Neural cell (in vitro differentiated cells): Measurements from ENCODE around the gene DAZ4. TPM values are rescaled to one million over a fixed set of nuclear protein-coding genes. Genes with fewer than 3 reads are reported as not detected.
"Not testable (repeated sequence)": the region's sequence is repeated elsewhere in the genome, so short reads cannot be mapped to it uniquely, and the experiment has no call there.

Experiments used
- H2AFZ ChIP-seq: fragments of 200-600, 300-800 bp; sonication (generic), shearing (Covaris generic); 2 replicates; pipeline ENCODE4 v1.6.0; 2014; ENCODE audit warnings: low read depth, mild to moderate bottlenecking, antibody characterized with exemption, low read length, moderate library complexity
- H3F3A ChIP-seq: fragments of 200-600 bp; shearing (Covaris generic); 2 replicates; pipeline ENCODE4 v1.6.1; 2016; ENCODE audit warnings: mild to moderate bottlenecking, moderate library complexity, mixed read lengths, antibody characterized with exemption, low read length; ENCODE audit not compliant: insufficient read depth, poor library complexity, severe bottlenecking
- H3K27ac ChIP-seq: fragments of 200-600, 300-800 bp; sonication (generic), shearing (Covaris generic); 2 replicates; pipeline ENCODE4 v1.5.1; 2014; ENCODE audit warnings: mild to moderate bottlenecking, low read length, moderate library complexity
- H3K27me3 ChIP-seq: fragments of 300-800, 200-600 bp; sonication (generic), shearing (Covaris generic); 2 replicates; pipeline ENCODE4 v1.6.0; 2014; ENCODE audit warnings: mild to moderate bottlenecking, low read depth, low read length, moderate library complexity; ENCODE audit not compliant: insufficient read depth
- H3K36me3 ChIP-seq: fragments of 300-800, 200-600 bp; sonication (generic), shearing (Covaris generic); 2 replicates; pipeline ENCODE4 v1.5.1; 2014; ENCODE audit warnings: mild to moderate bottlenecking, antibody characterized with exemption, low read length, moderate library complexity; ENCODE audit not compliant: insufficient read depth
- H3K4me2 ChIP-seq: fragments of 300-800, 200-600 bp; sonication (generic), shearing (Covaris generic); 2 replicates; pipeline ENCODE4 v1.6.0; 2014; ENCODE audit warnings: mild to moderate bottlenecking, low read length
- H3K4me3 ChIP-seq: fragments of 300-800, 200-600 bp; sonication (generic), shearing (Covaris generic); 2 replicates; pipeline ENCODE4 v1.5.1; 2014; ENCODE audit warnings: mild to moderate bottlenecking, low read length, moderate library complexity
- H3K79me2 ChIP-seq: fragments of 200-600 bp; shearing (Covaris generic); replicated peaks from 2 replicates; pipeline ENCODE4 v1.6.0; 2014; ENCODE audit warnings: mild to moderate bottlenecking, low read length, moderate library complexity; ENCODE audit not compliant: insufficient read depth
- H3K9ac ChIP-seq: fragments of 300-800, 200-600 bp; sonication (generic), shearing (Covaris generic); 2 replicates; pipeline ENCODE4 v1.6.1; 2016; ENCODE audit warnings: mild to moderate bottlenecking, low read length, mixed read lengths
- H3K9me2 ChIP-seq: fragments of 200-600 bp; shearing (Covaris generic); 2 replicates; pipeline ENCODE4 v1.6.1; 2016; ENCODE audit warnings: mild to moderate bottlenecking, low read length, mixed read lengths; ENCODE audit not compliant: insufficient read depth
- H3K9me3 ChIP-seq: fragments of 200-600, 300-800 bp; sonication (generic), shearing (Covaris generic); 2 replicates; pipeline ENCODE4 v1.6.1; 2016; ENCODE audit warnings: mild to moderate bottlenecking, mixed run types, low read length, moderate library complexity, mixed read lengths
- H4K20me1 ChIP-seq: fragments of 200-600 bp; shearing (Covaris generic); 2 replicates; pipeline ENCODE4 v1.6.1; 2016; ENCODE audit warnings: mild to moderate bottlenecking, mixed run types; ENCODE audit not compliant: insufficient read depth
- polyA minus RNA-seq: library from RNA; depleted of rRNA, polyadenylated mRNA; stranded (reverse); fragments of >200 nt; gene quantifications from 2 replicates; pipeline ENCODE4 v1.2.3, GENCODE V29; 2014
- polyA plus RNA-seq: library from polyadenylated mRNA; depleted of rRNA; stranded (reverse); fragments of >200 nt; gene quantifications from 2 replicates; pipeline ENCODE4 v1.2.3, GENCODE V29; 2014

Gene DAZ4
- polyA plus RNA-seq (not detected in 2 replicates), polyA minus RNA-seq (not detected in 2 replicates)

DNA sequence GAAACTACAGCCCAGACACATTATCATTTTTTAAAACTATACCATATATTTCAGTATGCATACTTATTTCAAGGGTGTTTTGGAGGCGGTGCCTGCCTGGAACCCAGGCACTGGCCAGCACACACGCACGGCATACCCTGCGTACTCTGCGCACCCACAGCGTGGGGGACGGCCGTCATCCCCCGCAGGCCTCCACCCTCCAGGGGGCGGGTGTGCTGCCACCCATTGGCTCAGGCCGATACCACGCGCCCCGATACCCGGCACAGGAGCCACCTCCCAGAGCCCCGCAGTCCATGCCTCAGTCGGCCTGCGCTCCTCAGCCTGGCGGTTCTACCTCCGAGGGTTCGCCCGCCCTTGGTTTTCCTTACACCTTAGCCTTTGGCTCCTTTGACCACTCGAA, at the start of gene DAZ4:
Gene DAZ4 (plus strand): TSS at position 301 of the 400 bp plus-strand sequence. CDS start 208 bp downstream, outside the sequence.
- H3K9me2 ChIP-seq, H3K4me3 ChIP-seq, H3K9ac ChIP-seq, H4K20me1 ChIP-seq, H3K36me3 ChIP-seq, H3K4me2 ChIP-seq, H3F3A ChIP-seq, H3K9me3 ChIP-seq, H3K79me2 ChIP-seq, H3K27me3 ChIP-seq, H2AFZ ChIP-seq, H3K27ac ChIP-seq: not testable (repeated sequence)

DNA sequence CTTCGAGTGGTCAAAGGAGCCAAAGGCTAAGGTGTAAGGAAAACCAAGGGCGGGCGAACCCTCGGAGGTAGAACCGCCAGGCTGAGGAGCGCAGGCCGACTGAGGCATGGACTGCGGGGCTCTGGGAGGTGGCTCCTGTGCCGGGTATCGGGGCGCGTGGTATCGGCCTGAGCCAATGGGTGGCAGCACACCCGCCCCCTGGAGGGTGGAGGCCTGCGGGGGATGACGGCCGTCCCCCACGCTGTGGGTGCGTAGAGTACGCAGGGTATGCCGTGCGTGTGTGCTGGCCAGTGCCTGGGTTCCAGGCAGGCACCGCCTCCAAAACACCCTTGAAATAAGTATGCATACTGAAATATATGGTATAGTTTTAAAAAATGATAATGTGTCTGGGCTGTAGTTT, 20.4 kb upstream of the DAZ4 start, which contains the start of gene DAZ3:
Gene DAZ3 (minus strand): TSS at position 101 of the 400 bp plus-strand sequence. CDS start 208 bp downstream, outside the sequence.
- H3K79me2 ChIP-seq, H4K20me1 ChIP-seq, H3K4me2 ChIP-seq, H3K9me2 ChIP-seq, H3K36me3 ChIP-seq, H2AFZ ChIP-seq, H3K27ac ChIP-seq, H3K9me3 ChIP-seq, H3K4me3 ChIP-seq, H3K9ac ChIP-seq, H3F3A ChIP-seq, H3K27me3 ChIP-seq: not testable (repeated sequence)

DNA sequence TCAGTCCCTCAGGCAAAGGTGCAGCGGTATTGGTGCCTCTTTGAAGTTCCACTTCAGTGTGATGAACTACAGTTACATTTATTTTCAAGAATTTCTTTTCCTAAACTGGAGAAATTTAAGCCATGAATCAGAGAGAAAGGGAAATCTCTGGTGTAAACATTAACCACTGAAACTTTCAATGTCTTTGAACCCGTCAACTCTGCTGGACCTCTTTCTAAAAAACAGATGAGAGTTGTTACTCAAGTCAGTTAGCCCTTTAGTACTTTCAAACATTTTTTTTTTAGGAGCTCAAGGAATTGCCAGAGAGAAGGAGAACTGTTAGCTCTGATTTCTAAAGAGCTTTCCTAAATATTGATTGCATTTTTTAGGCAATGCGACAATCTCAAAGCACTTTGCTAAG, 11.9 kb upstream of the DAZ4 start:
- not testable (repeated sequence) for H3K9me2 ChIP-seq, H3K27ac ChIP-seq, H3K4me3 ChIP-seq, H3K9me3 ChIP-seq, H3K36me3 ChIP-seq, H3K27me3 ChIP-seq, H3F3A ChIP-seq, H4K20me1 ChIP-seq, H3K9ac ChIP-seq, H3K4me2 ChIP-seq, H3K79me2 ChIP-seq, H2AFZ ChIP-seq

- H3K36me3 ChIP-seq, result not testable (repeated sequence)
These were observed 9.4 kb upstream of the DAZ4 start for GRCh38 chrY:24824184-24824879.

GRCh38 chrY:24825069-24825468, 8.7 kb upstream of the DAZ4 start:
- not testable (repeated sequence) for H3K36me3 ChIP-seq, H4K20me1 ChIP-seq, H2AFZ ChIP-seq, H3K27ac ChIP-seq, H3K9me2 ChIP-seq, H3K9ac ChIP-seq, H3K9me3 ChIP-seq, H3K79me2 ChIP-seq, H3K4me3 ChIP-seq, H3F3A ChIP-seq, H3K4me2 ChIP-seq, H3K27me3 ChIP-seq

More at GRCh38 chrY:24824184-24824879, 9.4 kb upstream of the DAZ4 start:
- not testable (repeated sequence) for H3K27me3 ChIP-seq, H3K4me3 ChIP-seq, H3K79me2 ChIP-seq, H4K20me1 ChIP-seq, H3K9me3 ChIP-seq, H3F3A ChIP-seq, H3K4me2 ChIP-seq, H3K27ac ChIP-seq, H3K9me2 ChIP-seq, H3K9ac ChIP-seq, H2AFZ ChIP-seq

Other genes with a start within 250 kb of the DAZ4 start
- gene BPY2B, start 215.9 kb upstream of the DAZ4 start, polyA plus RNA-seq, result not detected in 2 replicates
- gene DAZ3, start 20.5 kb upstream of the DAZ4 start, polyA plus RNA-seq, result not detected in 2 replicates
- gene BPY2C, start 218.2 kb downstream of the DAZ4 start, polyA plus RNA-seq, result not detected in 2 replicates